SK-N-SH treated with all-trans-retinoic acid at 6 μM for 48 hours (cell line): ENCODE measurements around the gene ZBTB39.

Experiments used
- ATAC-seq: fragments of 200-7000 bp; cut with Tn5 transposase; 3 replicates; pipeline ENCODE4 v1.9.1; 2020; ENCODE audit warnings: mild to moderate bottlenecking, moderate library complexity
- ARNTL ChIP-seq: fragments of 450-650 bp; formaldehyde crosslinking; IDR thresholded peaks from 2 replicates; pipeline ENCODE4 v1.5.0; 2020; ENCODE audit warnings: low read depth, mild to moderate bottlenecking, moderate library complexity, borderline replicate concordance
- BACH2 ChIP-seq: fragments of 250-450 bp; sonication (Bioruptor Pico); IDR thresholded peaks from 2 replicates; pipeline ENCODE4 v1.9.0; 2021; ENCODE audit warnings: mild to moderate bottlenecking, borderline replicate concordance
- CSDC2 ChIP-seq: fragments of 250-450 bp; sonication (Bioruptor Pico); IDR thresholded peaks from 2 replicates; pipeline ENCODE4 v1.5.0; 2020; ENCODE audit warnings: mild to moderate bottlenecking, moderate library complexity
- ISL1 ChIP-seq: fragments of 250-450 bp; sonication (Bioruptor Pico); IDR thresholded peaks from 2 replicates; pipeline ENCODE4 v2.1.2; 2022; ENCODE audit warnings: mild to moderate bottlenecking, moderate library complexity
- OSR1 ChIP-seq: fragments of 250-450 bp; sonication (Bioruptor Pico); IDR thresholded peaks from 2 replicates; pipeline ENCODE4 v1.8.0; 2022; ENCODE audit warnings: moderate library complexity, mild to moderate bottlenecking, inconsistent platforms
- PPARA ChIP-seq: fragments of 250-450 bp; sonication (Bioruptor Pico); IDR thresholded peaks from 2 replicates; pipeline ENCODE4 v1.5.0; 2020; ENCODE audit warnings: mild to moderate bottlenecking, borderline replicate concordance
- RARB ChIP-seq: fragments of 250-450 bp; sonication (Bioruptor Pico); IDR thresholded peaks from 2 replicates; pipeline ENCODE4 v1.8.0; 2021; ENCODE audit warnings: mild to moderate bottlenecking, moderate library complexity
- SNAI2 ChIP-seq: fragments of 250-450 bp; sonication (Bioruptor Pico); IDR thresholded peaks from 2 replicates; pipeline ENCODE4 v1.5.0; 2020; ENCODE audit warnings: mild to moderate bottlenecking, moderate library complexity
- TOX ChIP-seq: fragments of 250-450 bp; sonication (Bioruptor Pico); IDR thresholded peaks from 2 replicates; pipeline ENCODE4 v1.8.0; 2021; ENCODE audit warnings: mild to moderate bottlenecking, moderate library complexity, borderline replicate concordance
- ZC3H10 ChIP-seq: fragments of 250-450 bp; sonication (Bioruptor Pico); IDR thresholded peaks from 2 replicates; pipeline ENCODE4 v1.5.1; 2021; ENCODE audit warnings: mild to moderate bottlenecking, moderate library complexity
- ZFP3 ChIP-seq: fragments of 250-450 bp; sonication (Bioruptor Pico); IDR thresholded peaks from 2 replicates; pipeline ENCODE4 v1.5.0; 2020; ENCODE audit warnings: mild to moderate bottlenecking, moderate library complexity
- ZNF565 ChIP-seq: fragments of 450-650 bp; formaldehyde crosslinking; conservative IDR thresholded peaks from 2 replicates; pipeline ENCODE4 v1.5.0; 2020; ENCODE audit warnings: low read depth, mild to moderate bottlenecking, moderate library complexity
- ZNF8 ChIP-seq: fragments of 450-650 bp; formaldehyde crosslinking; IDR thresholded peaks from 2 replicates; pipeline ENCODE4 v1.5.0; 2020; ENCODE audit warnings: mild to moderate bottlenecking, moderate library complexity
- TF ChIP-seq, protein P1 (sequence below): fragments of 250-450 bp; sonication (Bioruptor Pico); IDR thresholded peaks from 2 replicates; pipeline ENCODE4 v1.5.0; 2020; ENCODE audit warnings: mild to moderate bottlenecking, moderate library complexity
- TF ChIP-seq, protein P2 (sequence below): fragments of 250-450 bp; sonication (Bioruptor Pico); IDR thresholded peaks from 2 replicates; pipeline ENCODE4 v1.8.0; 2020; ENCODE audit warnings: mild to moderate bottlenecking, moderate library complexity, borderline replicate concordance
- TF ChIP-seq, protein P3 (sequence below): fragments of 250-450 bp; sonication (Bioruptor Pico); IDR thresholded peaks from 2 replicates; pipeline ENCODE4 v1.8.0; 2021; ENCODE audit warnings: low read depth, mild to moderate bottlenecking, moderate library complexity, borderline replicate concordance
- TF ChIP-seq, protein P4 (sequence below): fragments of 250-450 bp; sonication (Bioruptor Pico); IDR thresholded peaks from 2 replicates; pipeline ENCODE4 v1.5.1; 2021; ENCODE audit warnings: mild to moderate bottlenecking, moderate library complexity

Gene ZBTB39

DNA sequence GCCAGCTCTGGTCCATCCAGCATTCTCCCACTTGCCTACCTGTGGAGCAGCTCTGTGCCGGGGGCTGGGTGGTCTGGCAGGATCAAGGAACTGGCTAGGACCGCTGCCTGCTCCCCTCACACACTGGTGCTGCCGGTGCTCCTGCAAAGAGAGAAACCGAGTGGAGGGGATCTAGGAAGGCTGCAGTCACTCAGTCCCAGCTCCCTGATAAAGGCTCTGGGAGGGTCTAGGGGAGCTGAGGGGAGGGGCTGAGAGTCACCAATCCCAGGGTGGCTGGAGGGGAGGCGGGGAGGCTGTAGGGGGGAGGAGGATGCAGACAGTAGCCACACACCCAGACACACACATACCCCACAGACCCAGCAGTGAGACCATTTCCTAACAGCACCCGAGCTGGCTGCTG, 10.0 kb upstream of the ZBTB39 start, which contains the start of gene TAC3:
TAC3 (minus strand) TSS at position 182 of the 400 bp plus-strand sequence. CDS start 732 bp downstream, outside the sequence.
- ATAC-seq: peak; percentile 21; the same call in 1 of the 3 replicates
- TF ChIP-seq ZFP3 (CRISPR knock-in tag) (no peak), OSR1 (CRISPR knock-in tag) (no peak), ZNF565 (CRISPR knock-in tag) (no peak), CSDC2 (CRISPR knock-in tag) (no peak), PPARA (CRISPR knock-in tag) (no peak), TOX (CRISPR knock-in tag) (no peak), BACH2 (CRISPR knock-in tag) (no peak), SNAI2 (CRISPR knock-in tag) (no peak), RARB (CRISPR knock-in tag) (no peak), ZNF8 (CRISPR knock-in tag) (no peak), ARNTL (CRISPR knock-in tag) (no peak), ISL1 (CRISPR knock-in tag) (no peak), ZC3H10 (CRISPR knock-in tag) (no peak)
- TF ChIP-seq, protein P1, sequence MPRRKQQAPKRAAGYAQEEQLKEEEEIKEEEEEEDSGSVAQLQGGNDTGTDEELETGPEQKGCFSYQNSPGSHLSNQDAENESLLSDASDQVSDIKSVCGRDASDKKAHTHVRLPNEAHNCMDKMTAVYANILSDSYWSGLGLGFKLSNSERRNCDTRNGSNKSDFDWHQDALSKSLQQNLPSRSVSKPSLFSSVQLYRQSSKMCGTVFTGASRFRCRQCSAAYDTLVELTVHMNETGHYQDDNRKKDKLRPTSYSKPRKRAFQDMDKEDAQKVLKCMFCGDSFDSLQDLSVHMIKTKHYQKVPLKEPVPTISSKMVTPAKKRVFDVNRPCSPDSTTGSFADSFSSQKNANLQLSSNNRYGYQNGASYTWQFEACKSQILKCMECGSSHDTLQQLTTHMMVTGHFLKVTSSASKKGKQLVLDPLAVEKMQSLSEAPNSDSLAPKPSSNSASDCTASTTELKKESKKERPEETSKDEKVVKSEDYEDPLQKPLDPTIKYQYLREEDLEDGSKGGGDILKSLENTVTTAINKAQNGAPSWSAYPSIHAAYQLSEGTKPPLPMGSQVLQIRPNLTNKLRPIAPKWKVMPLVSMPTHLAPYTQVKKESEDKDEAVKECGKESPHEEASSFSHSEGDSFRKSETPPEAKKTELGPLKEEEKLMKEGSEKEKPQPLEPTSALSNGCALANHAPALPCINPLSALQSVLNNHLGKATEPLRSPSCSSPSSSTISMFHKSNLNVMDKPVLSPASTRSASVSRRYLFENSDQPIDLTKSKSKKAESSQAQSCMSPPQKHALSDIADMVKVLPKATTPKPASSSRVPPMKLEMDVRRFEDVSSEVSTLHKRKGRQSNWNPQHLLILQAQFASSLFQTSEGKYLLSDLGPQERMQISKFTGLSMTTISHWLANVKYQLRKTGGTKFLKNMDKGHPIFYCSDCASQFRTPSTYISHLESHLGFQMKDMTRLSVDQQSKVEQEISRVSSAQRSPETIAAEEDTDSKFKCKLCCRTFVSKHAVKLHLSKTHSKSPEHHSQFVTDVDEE: no peak
- TF ChIP-seq, protein P2, sequence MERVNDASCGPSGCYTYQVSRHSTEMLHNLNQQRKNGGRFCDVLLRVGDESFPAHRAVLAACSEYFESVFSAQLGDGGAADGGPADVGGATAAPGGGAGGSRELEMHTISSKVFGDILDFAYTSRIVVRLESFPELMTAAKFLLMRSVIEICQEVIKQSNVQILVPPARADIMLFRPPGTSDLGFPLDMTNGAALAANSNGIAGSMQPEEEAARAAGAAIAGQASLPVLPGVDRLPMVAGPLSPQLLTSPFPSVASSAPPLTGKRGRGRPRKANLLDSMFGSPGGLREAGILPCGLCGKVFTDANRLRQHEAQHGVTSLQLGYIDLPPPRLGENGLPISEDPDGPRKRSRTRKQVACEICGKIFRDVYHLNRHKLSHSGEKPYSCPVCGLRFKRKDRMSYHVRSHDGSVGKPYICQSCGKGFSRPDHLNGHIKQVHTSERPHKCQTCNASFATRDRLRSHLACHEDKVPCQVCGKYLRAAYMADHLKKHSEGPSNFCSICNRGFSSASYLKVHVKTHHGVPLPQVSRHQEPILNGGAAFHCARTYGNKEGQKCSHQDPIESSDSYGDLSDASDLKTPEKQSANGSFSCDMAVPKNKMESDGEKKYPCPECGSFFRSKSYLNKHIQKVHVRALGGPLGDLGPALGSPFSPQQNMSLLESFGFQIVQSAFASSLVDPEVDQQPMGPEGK: no peak
- TF ChIP-seq, protein P3, sequence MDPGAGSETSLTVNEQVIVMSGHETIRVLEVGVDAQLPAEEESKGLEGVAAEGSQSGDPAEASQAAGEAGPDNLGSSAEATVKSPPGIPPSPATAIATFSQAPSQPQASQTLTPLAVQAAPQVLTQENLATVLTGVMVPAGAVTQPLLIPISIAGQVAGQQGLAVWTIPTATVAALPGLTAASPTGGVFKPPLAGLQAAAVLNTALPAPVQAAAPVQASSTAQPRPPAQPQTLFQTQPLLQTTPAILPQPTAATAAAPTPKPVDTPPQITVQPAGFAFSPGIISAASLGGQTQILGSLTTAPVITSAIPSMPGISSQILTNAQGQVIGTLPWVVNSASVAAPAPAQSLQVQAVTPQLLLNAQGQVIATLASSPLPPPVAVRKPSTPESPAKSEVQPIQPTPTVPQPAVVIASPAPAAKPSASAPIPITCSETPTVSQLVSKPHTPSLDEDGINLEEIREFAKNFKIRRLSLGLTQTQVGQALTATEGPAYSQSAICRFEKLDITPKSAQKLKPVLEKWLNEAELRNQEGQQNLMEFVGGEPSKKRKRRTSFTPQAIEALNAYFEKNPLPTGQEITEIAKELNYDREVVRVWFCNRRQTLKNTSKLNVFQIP: no peak
- TF ChIP-seq, protein P4, sequence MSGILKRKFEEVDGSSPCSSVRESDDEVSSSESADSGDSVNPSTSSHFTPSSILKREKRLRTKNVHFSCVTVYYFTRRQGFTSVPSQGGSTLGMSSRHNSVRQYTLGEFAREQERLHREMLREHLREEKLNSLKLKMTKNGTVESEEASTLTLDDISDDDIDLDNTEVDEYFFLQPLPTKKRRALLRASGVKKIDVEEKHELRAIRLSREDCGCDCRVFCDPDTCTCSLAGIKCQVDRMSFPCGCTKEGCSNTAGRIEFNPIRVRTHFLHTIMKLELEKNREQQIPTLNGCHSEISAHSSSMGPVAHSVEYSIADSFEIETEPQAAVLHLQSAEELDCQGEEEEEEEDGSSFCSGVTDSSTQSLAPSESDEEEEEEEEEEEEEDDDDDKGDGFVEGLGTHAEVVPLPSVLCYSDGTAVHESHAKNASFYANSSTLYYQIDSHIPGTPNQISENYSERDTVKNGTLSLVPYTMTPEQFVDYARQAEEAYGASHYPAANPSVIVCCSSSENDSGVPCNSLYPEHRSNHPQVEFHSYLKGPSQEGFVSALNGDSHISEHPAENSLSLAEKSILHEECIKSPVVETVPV (CRISPR knock-in tag): no peak

DNA sequence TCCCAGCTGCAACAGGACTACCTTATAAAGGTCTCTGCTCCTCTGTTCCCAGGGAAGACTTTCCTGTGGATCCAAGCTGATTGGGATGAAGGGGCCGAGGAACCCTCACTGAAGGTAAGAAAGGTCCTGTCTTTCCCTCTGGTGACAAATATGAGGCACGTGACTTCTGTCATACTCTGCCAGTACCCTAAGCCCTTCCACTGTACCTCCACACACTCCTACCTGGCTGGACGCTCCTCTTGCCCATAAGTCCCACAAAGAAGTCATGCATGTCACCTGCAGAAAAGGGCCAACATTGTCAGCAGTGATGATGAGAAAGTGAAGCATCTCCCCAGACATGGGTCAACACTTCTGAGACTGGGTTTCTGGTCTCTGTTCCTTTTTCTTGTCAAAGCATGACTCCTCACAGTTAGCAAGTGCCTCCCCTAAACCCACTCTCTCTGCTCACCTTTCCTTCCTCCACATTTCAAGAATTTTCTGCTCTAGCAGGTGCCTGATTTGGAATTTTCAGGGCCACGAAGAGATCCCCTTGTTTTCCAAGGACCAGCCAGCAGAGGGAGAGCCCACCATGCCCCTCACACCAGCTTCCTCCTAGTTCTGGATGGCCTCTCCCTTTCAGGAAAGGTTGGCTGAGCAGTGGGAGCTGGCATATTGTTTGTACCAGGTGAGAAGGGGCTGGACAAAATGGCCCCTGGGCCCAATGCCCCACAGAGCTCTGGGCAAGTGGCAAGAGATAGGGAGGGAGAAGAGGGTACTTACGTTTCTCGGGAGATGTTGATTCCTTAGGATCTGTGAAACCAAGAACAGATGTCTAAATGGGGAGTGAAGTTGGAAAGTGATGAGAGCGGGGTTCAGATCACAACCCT, 6.5 kb upstream of the ZBTB39 start:
- TF ChIP-seq SNAI2 (CRISPR knock-in tag) (no peak), PPARA (CRISPR knock-in tag) (no peak), BACH2 (CRISPR knock-in tag) (no peak)
- TF ChIP-seq, protein P3: no peak
- TF ChIP-seq, protein P1: no peak
- no peak for ATAC-seq
